Spleen (tissue), 11 donors: ENCODE results near the gene MUC4. TPM values are rescaled to one million over a fixed set of nuclear protein-coding genes. Genes with fewer than 3 reads are reported as not detected.
A peak's percentile ranks its signal among the peaks of the same experiment; 100 is the strongest.
"Not testable (repeated sequence)": the region's sequence is repeated elsewhere in the genome, so short reads cannot be mapped to it uniquely, and the experiment has no call there.

Source experiments
- DNase-seq: peaks from one replicate; pipeline ENCODE4 v3.0.0-alpha.2; 2020
- H3K27ac ChIP-seq, 8 donors: fragments of 200-600 bp; sonication (generic) in 7 of 8; 1 replicate in 4 of 8; 2 replicates in 4 of 8; pipeline versions ENCODE4 v1.5.0 to v1.8.0; 2016 to 2021; ENCODE audit warnings: inconsistent platforms in 4 of 8, mild to moderate bottlenecking in 4 of 8, moderate library complexity in 1 of 8
- H3K27me3 ChIP-seq, 7 donors: fragments of 200-600 bp; sonication (generic) in 6 of 7; replicated peaks in 1 of 7; 1 replicate in 4 of 7; 2 replicates in 3 of 7; pipeline versions ENCODE4 v1.5.0 to v1.8.0; 2016 to 2021; ENCODE audit warnings: inconsistent platforms in 3 of 7, mild to moderate bottlenecking in 1 of 7
- H3K36me3 ChIP-seq, 6 donors: fragments of 200-600 bp; sonication (generic) in 5 of 6; 1 replicate in 4 of 6; 2 replicates in 2 of 6; pipeline versions ENCODE4 v1.5.0 to v1.8.0; 2016 to 2021; ENCODE audit warnings: inconsistent platforms in 2 of 6
- H3K4me1 ChIP-seq, 6 donors: fragments of 200-600 bp; sonication (generic) in 5 of 6; 1 replicate in 3 of 6; 2 replicates in 3 of 6; pipeline versions ENCODE4 v1.5.0 to v1.8.0; 2016 to 2021; ENCODE audit warnings: inconsistent platforms in 3 of 6
- H3K4me3 ChIP-seq, 8 donors: fragments of 200-600 bp; sonication (generic) in 7 of 8; 1 replicate in 4 of 8; 2 replicates in 4 of 8; pipeline versions ENCODE4 v1.5.0 to v1.8.0; 2016 to 2021; ENCODE audit warnings: inconsistent platforms in 4 of 8, mild to moderate bottlenecking in 4 of 8, moderate library complexity in 2 of 8
- H3K9me3 ChIP-seq, 8 donors: fragments of 200-600 bp; sonication (generic) in 7 of 8; 1 replicate in 4 of 8; 2 replicates in 4 of 8; pipeline versions ENCODE4 v1.5.0 to v1.8.0; 2016 to 2021; ENCODE audit warnings: inconsistent platforms in 4 of 8
- POLR2A ChIP-seq, 3 donors: fragments of 450-650 bp; IDR thresholded peaks; one replicate each; pipeline ENCODE4 v1.5.1; 2017; ENCODE audit warnings: antibody characterized with exemption in 3 of 3, mild to moderate bottlenecking in 1 of 3
- POLR2AphosphoS5 ChIP-seq, 3 donors: sonication (generic); formaldehyde crosslinking; IDR thresholded peaks; one replicate each; pipeline ENCODE4 v1.5.1; 2017; ENCODE audit warnings: antibody characterized with exemption in 3 of 3
- WGBS, 5 donors: extraction: QIAGEN DNeasy Blood & Tissue Kit in 3 of 5; methylation state at CpG; one replicate each; pipeline versions ENCODE4 v1.1.5 to v1.1.7; 2013 to 2018; 5-methylcytosine and 5-hydroxymethylcytosine counted together
- intact Hi-C: fragments of 100-400 bp; cut with DNase I; formaldehyde crosslinking; loops from one replicate; pipeline ENCODE4 v1.15.0; 2023; ENCODE audit warnings: low total_unique reads
- polyA plus RNA-seq, 3 donors: library from polyadenylated mRNA; stranded (reverse); fragments of 200-250 nt; gene quantifications; one replicate each; pipeline ENCODE4 v1.2.1, GENCODE V29; 2013
- total RNA-seq, 7 donors: library from RNA; depleted of rRNA in 3 of 7; stranded (reverse); fragments of >200 nt in 3 of 7; fragmentation: NEBNext Ultra II Directional in 4 of 7; extraction: Animal tissue kit (Norgen Biotek cat#: 25700) in 4 of 7; gene quantifications; one replicate each; pipeline versions ENCODE4 v1.1.0 to v1.2.1, GENCODE V29; 2016 to 2021
- TF ChIP-seq, protein P1 (sequence below), 11 experiments: fragments of 200-600 bp in 7 of 11; fragments of 450-650 bp in 4 of 11; sonication (generic) in 4 of 11; IDR thresholded peaks in 8 of 11; conservative IDR thresholded peaks in 3 of 11; 1 replicate in 7 of 11; 2 replicates in 4 of 11; pipeline versions ENCODE4 v1.4.0 to v1.8.0; 2016 to 2021; ENCODE audit warnings: antibody characterized with exemption in 11 of 11, inconsistent platforms in 4 of 11, mild to moderate bottlenecking in 1 of 11
- donor health status: healthy with polysubstance abuse.
- donor health status: DM: no; HTN: no; CAD: no; lungs with moderate emphysema.
- donor health status: DM: no; HTN: no; CAD: no.
- donor health status: Bipolar disorder and iron deficiency.
- donor health status: healthy.
- donor health status: DM: no; HTN: no; CAD: no.
- donor health status: DM: yes; HTN: yes; CAD: no.

Gene MUC4
- total and polyA plus RNA-seq, 10 donors: 0.02 to 0.03 TPM; not detected in 8

DNA sequence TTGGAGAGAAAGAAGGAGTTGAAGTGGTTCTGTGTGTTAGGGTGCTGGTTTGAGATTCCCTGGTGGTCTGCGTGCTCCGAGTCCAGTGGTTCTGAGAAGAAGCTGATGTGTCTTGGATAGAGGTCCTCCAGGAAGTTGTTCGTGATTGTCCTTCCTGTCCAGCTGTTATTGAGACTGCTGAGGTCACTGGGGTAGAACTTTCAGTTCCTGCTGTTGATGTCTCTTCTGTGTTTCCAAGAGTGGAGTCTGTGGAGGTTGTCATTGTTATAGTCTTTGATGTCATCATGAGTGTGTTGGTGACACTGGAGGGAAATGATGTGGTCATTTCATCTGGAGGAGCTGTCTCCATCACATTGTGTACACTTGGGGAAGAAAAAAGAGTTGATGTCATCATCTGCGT is 20.8 kb downstream of the MUC4 start:
- H3K36me3 ChIP-seq: no peaks in the 10 kb centered on the region
- peaks cover 0 to 5% (median 0%) of the 10 kb centered on the region in 6 donors for H3K4me1 ChIP-seq
- peaks cover 0 to 52% (median 4%) of the 10 kb centered on the region in 7 donors for H3K27me3 ChIP-seq
- TF ChIP-seq POLR2AphosphoS5 (IDR thresholded peaks at IDR 0.05) (no peak), POLR2A (IDR thresholded peaks at IDR 0.05) (no peak)
- TF ChIP-seq, protein P1, sequence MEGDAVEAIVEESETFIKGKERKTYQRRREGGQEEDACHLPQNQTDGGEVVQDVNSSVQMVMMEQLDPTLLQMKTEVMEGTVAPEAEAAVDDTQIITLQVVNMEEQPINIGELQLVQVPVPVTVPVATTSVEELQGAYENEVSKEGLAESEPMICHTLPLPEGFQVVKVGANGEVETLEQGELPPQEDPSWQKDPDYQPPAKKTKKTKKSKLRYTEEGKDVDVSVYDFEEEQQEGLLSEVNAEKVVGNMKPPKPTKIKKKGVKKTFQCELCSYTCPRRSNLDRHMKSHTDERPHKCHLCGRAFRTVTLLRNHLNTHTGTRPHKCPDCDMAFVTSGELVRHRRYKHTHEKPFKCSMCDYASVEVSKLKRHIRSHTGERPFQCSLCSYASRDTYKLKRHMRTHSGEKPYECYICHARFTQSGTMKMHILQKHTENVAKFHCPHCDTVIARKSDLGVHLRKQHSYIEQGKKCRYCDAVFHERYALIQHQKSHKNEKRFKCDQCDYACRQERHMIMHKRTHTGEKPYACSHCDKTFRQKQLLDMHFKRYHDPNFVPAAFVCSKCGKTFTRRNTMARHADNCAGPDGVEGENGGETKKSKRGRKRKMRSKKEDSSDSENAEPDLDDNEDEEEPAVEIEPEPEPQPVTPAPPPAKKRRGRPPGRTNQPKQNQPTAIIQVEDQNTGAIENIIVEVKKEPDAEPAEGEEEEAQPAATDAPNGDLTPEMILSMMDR (IDR thresholded peaks at IDR 0.05 in 8 of 11, conservative IDR thresholded peaks at IDR 0.05 in 3 of 11): no peak
- no peak overlapping the region for H3K27ac ChIP-seq
- peaks cover 0 to 4% (median 0%) of the 10 kb centered on the region in 8 donors for H3K9me3 ChIP-seq
- H3K4me3 ChIP-seq: no peak overlapping the region
- WGBS, 5 donors: 49 to 67% (median 61%) methylated on average over 4 of the region's 4 CpGs
- intact Hi-C loops: no loop called here
- no peak for DNase-seq

DNA sequence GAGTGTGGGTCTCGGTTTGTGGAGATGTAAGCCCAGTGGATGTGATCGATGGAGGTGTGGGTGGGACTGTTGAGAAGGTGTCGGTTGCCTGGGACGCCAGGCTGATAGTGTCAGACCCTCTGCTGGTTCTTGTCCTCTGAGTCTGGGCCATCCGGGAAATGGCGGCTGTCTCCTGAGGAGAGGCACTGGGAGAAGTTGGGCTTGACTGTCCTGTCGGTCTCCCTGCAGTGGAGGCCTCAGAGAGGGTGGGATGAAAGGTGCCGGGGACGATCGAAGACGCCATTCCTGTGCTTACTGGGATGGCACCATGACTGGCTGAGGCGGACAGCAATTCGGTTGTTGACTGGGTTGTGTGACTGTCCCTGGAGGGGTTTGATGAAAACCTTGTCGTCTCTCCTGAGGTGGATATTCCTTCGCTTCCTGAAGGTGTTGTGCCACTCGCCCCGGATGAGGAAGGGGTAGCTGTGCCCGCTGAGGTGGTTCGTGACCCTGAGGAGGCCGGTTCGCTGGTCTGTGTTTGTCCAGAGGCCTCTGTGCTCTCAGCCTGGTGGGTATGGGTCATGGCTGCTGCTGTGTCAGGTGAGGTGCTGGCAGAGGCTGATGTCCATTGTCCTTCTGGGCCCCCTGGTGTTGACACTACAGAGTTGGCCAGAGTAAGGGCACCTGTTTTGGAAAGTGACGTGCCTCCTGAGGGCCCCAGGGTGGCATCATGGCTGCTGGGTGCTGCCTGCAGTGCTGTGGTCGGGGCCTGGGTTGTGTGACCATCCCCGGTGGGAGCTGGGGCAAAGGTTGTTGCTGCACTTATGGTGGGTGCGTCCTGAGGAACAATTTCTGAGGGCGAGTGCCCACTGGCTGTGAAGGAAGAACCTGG is 22.8 kb downstream of the MUC4 start:
- peaks cover 0 to 12% (median 0%) of the 10 kb centered on the region in 8 donors for H3K9me3 ChIP-seq
- no peaks in the 10 kb centered on the region for H3K36me3 ChIP-seq
- WGBS, 5 donors: 90 to 95% (median 92%) methylated on average over 22 to 26 of the region's 26 CpGs
- no peak overlapping the region for H3K4me3 ChIP-seq
- peaks cover 0 to 45% (median 0%) of the 10 kb centered on the region in 7 donors for H3K27me3 ChIP-seq
- peak overlapping the region in 1 of 8 donors; percentile 56 for H3K27ac ChIP-seq
- TF ChIP-seq, protein P1 (IDR thresholded peaks at IDR 0.05 in 8 of 11, conservative IDR thresholded peaks at IDR 0.05 in 3 of 11): no peak
- no peak for TF ChIP-seq POLR2A (IDR thresholded peaks at IDR 0.05)
- TF ChIP-seq POLR2AphosphoS5 (IDR thresholded peaks at IDR 0.05): no peak
- H3K4me1 ChIP-seq: peaks cover 0 to 5% (median 0%) of the 10 kb centered on the region in 6 donors
- DNase-seq: peak; percentile 62
- intact Hi-C loops: no loop called here

DNA sequence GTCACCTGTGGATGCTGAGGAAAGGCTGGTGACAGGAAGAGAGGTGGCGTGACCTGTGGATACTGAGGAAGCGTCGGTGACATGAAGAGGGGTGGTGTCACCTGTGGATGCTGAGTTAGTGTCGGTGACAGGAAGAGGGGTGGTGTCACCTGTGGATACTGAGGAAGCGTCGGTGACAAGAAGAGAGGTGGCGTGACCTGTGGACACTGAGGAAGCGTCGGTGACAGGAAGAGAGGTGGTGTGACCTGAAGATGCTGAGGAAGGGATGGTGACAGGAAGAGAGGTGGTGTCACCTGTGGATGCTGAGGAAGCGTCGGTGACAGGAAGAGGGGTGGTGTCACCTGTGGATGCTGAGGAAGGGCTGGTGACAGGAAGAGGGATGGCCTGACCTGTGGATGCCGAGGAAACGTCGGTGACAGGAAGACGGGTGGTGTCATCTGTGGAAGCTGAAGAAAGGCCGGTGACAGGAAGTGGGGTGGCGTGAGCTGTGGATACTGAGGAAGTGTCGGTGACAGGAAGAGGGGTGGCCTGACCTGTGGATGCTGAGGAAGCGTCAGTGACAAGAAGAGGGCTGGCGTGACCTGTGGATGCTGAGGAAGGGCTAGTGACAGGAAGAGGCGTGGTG is 25.8 kb downstream of the MUC4 start:
- WGBS, 5 donors: 73 to 81% (median 78%) methylated on average over 21 of the region's 21 CpGs
- peak overlapping the region in 1 of 8 donors; percentile 55 for H3K27ac ChIP-seq

DNA sequence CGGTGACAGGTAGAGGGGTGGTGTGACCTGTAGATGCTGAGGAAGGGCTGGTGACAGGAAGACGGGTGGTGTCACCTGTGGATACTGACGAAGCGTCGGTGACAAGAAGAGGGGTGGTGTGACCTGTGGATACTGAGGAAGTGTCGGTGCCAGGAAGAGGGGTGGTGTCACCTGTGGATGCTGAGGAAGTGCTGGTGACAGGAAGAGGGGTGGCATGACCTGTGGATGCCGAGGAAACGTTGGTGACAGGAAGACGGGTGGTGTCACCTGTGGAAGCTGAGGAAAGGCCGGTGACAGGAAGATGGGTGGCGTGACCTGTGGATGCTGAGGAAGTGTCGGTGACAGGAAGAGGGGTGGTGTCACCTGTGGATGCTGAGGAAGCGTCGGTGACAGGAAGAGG is 27.7 kb downstream of the MUC4 start:
- H3K4me3 ChIP-seq, intact Hi-C loops, H3K36me3 ChIP-seq, H3K27me3 ChIP-seq, H3K4me1 ChIP-seq, H3K27ac ChIP-seq: not testable (repeated sequence)
- 84 to 86% (median 85%) methylated on average over 14 of the region's 14 CpGs for WGBS, 5 donors
- DNase-seq: peak; percentile 52
- H3K9me3 ChIP-seq: peaks cover 0 to 14% (median 0%) of the 10 kb centered on the region in 8 donors

More for the DNA sequence above, 25.8 kb downstream of the MUC4 start:
- H3K36me3 ChIP-seq, H3K4me1 ChIP-seq, intact Hi-C loops, H3K4me3 ChIP-seq, DNase-seq: not testable (repeated sequence)
- Histone ChIP-seq H3K27me3 (peaks cover 0 to 17% (median 0%) of the 10 kb centered on the region in 7 donors), H3K9me3 (peaks cover 0 to 14% (median 0%) of the 10 kb centered on the region in 8 donors)

DNA sequence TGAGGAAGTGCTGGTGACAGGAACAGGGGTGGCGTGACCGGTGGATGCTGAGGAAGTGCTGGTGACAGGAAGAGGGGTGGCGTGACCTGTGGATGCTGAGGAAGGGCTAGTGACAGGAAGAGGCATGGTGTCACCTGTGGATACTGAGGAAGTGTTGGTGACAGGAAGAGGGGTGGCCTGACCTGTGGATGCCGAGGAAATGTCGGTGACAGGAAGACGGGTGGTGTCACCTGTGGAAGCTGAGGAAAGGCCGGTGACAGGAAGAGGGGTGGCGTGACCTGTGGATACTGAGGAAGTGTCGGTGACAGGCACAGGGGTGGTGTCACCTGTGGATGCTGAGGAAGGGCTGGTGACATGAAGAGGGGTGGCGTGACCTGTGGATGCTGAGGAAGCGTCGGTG is 30.5 kb downstream of the MUC4 start:
- H3K27ac ChIP-seq, H3K4me1 ChIP-seq, H3K27me3 ChIP-seq, H3K4me3 ChIP-seq, intact Hi-C loops, H3K36me3 ChIP-seq, DNase-seq: not testable (repeated sequence)
- peaks cover 0 to 14% (median 0%) of the 10 kb centered on the region in 8 donors for H3K9me3 ChIP-seq
- WGBS, 5 donors: 71 to 83% (median 76%) methylated on average over 11 to 12 of the region's 12 CpGs
